HG02852 (cell line): ENCODE results near the gene PDLIM1.

Source experiments
- ATAC-seq: cut with Tn5 transposase; IDR thresholded peaks from one replicate; pipeline ENCODE4 v1.9.1; 2021; ENCODE audit warnings: mild to moderate bottlenecking, moderate library complexity; ENCODE audit not compliant: unreplicated experiment

Gene PDLIM1

GRCh38 chr10:95290461-95291364, at the start of gene PDLIM1:
Gene PDLIM1, minus strand, starts transcription at chr10:95291003. Its CDS starts 88 bp downstream, at chr10:95290915.
- ATAC-seq = peak; percentile 40

- no peak for ATAC-seq
Observed at GRCh38 chr10:95339863-95340262, 49.1 kb upstream of the PDLIM1 start.

- ATAC-seq = no peak
Observed at GRCh38 chr10:95337423-95338160, 46.8 kb upstream of the PDLIM1 start.

GRCh38 chr10:95336702-95337101, 45.9 kb upstream of the PDLIM1 start:
- ATAC-seq = no peak

GRCh38 chr10:95335933-95336699, 45.3 kb upstream of the PDLIM1 start:
- no peak for ATAC-seq

- ATAC-seq = no peak
Observed at GRCh38 chr10:95334805-95335144, 44.0 kb upstream of the PDLIM1 start.

GRCh38 chr10:95333997-95334804, 43.4 kb upstream of the PDLIM1 start:
- ATAC-seq = no peak

- ATAC-seq = no peak
Observed at GRCh38 chr10:95332666-95333249, 42.0 kb upstream of the PDLIM1 start.

- no peak for ATAC-seq
Observed at GRCh38 chr10:95331596-95332130, 40.9 kb upstream of the PDLIM1 start.

- no peak for ATAC-seq
Observed at GRCh38 chr10:95330966-95331453, 40.2 kb upstream of the PDLIM1 start.

GRCh38 chr10:95329296-95329695, 38.5 kb upstream of the PDLIM1 start:
- no peak for ATAC-seq

- no peak for ATAC-seq
Observed at GRCh38 chr10:95328013-95328412, 37.2 kb upstream of the PDLIM1 start.

- no peak for ATAC-seq
Observed at GRCh38 chr10:95327367-95327766, 36.6 kb upstream of the PDLIM1 start.

GRCh38 chr10:95326396-95326795, 35.6 kb upstream of the PDLIM1 start:
- no peak for ATAC-seq

- ATAC-seq = no peak
Observed at GRCh38 chr10:95325863-95326262, 35.1 kb upstream of the PDLIM1 start.

GRCh38 chr10:95324436-95325268, 33.8 kb upstream of the PDLIM1 start:
- no peak for ATAC-seq

- ATAC-seq = no peak
Observed at GRCh38 chr10:95321554-95322301, 30.9 kb upstream of the PDLIM1 start.

GRCh38 chr10:95319239-95319638, 28.4 kb upstream of the PDLIM1 start:
- ATAC-seq = no peak
